Aorta (tissue), 5 donors: ENCODE results near the gene SPATA2L. TPM values are rescaled to one million over a fixed set of nuclear protein-coding genes. Genes with fewer than 3 reads are reported as not detected.
"Not testable (repeated sequence)": the region's sequence is repeated elsewhere in the genome, so short reads cannot be mapped to it uniquely, and the experiment has no call there.

Source experiments
- ATAC-seq: fragments of 200-7000 bp; cut with Tn5 transposase; one replicate; pipeline ENCODE4 v1.9.1; 2022; ENCODE audit warnings: moderate library complexity; ENCODE audit not compliant: low FRiP score
- DNase-seq, 2 donors: peaks; one replicate each; pipeline ENCODE4 v3.0.0-alpha.2; 2020
- H3K27ac ChIP-seq, 2 donors: one replicate each; pipeline ENCODE4 v1.5.1; 2013; ENCODE audit warnings: low read length in 2 of 2, mild to moderate bottlenecking in 2 of 2, moderate library complexity in 2 of 2, control low read depth in 1 of 2, inconsistent platforms in 1 of 2, low read depth in 1 of 2
- H3K27me3 ChIP-seq, 2 donors: one replicate each; pipeline ENCODE4 v1.6.1; 2013; ENCODE audit warnings: control low read depth in 1 of 2, low read length in 1 of 2, mild to moderate bottlenecking in 1 of 2, moderate library complexity in 1 of 2; ENCODE audit not compliant: insufficient read depth in 2 of 2, control insufficient read depth in 1 of 2
- H3K36me3 ChIP-seq, 2 donors: one replicate each; pipeline ENCODE4 v1.6.1; 2013; ENCODE audit warnings: control low read depth in 1 of 2, low read length in 1 of 2, mild to moderate bottlenecking in 1 of 2; ENCODE audit not compliant: insufficient read depth in 2 of 2, control insufficient read depth in 1 of 2
- H3K4me1 ChIP-seq, 2 donors: one replicate each; pipeline ENCODE4 v1.6.1; 2013; ENCODE audit warnings: low read length in 2 of 2, control low read depth in 1 of 2, mild to moderate bottlenecking in 1 of 2, moderate library complexity in 1 of 2; ENCODE audit not compliant: insufficient read depth in 2 of 2, control insufficient read depth in 1 of 2
- H3K4me3 ChIP-seq, 2 donors: one replicate each; pipeline ENCODE4 v1.5.1; 2013; ENCODE audit warnings: low read length in 2 of 2, control low read depth in 1 of 2, mild to moderate bottlenecking in 1 of 2
- H3K9me3 ChIP-seq: one replicate; pipeline ENCODE4 v1.6.1; 2013; ENCODE audit warnings: mild to moderate bottlenecking, low read length; ENCODE audit not compliant: control insufficient read depth
- WGBS, 2 donors: extraction: QIAGEN DNeasy Blood & Tissue Kit; methylation state at CpG; one replicate each; pipeline ENCODE4 v1.1.7; 2013; 5-methylcytosine and 5-hydroxymethylcytosine counted together
- intact Hi-C, 2 donors: fragments of 100-400 bp; cut with DNase I; formaldehyde crosslinking; loops; one replicate each; pipeline versions ENCODE4 v1.14.2 to v1.15.0; 2022
- polyA plus RNA-seq, 2 donors: library from polyadenylated mRNA; stranded (reverse); fragments of 200-250 nt; gene quantifications; one replicate each; pipeline ENCODE4 v1.2.3, GENCODE V29; 2013
- total RNA-seq, 2 donors: library from RNA; stranded (reverse); fragmentation: NEBNext Ultra II Directional; extraction: Animal tissue kit (Norgen Biotek cat#: 25700); gene quantifications; one replicate each; pipeline ENCODE4 v1.2.1, GENCODE V29; 2021
- donor health status: healthy with polysubstance abuse.
- donor health status: Bipolar disorder and iron deficiency.
- donor health status: DM: no; HTN: no; CAD: no.
- donor health status: DM: no; HTN: no; CAD: no.
- donor health status: DM: yes; HTN: yes; CAD: no.

The SPATA2L gene
- total and polyA plus RNA-seq, 4 donors, result 4.9 to 13.4 (median 10.5) TPM

DNA sequence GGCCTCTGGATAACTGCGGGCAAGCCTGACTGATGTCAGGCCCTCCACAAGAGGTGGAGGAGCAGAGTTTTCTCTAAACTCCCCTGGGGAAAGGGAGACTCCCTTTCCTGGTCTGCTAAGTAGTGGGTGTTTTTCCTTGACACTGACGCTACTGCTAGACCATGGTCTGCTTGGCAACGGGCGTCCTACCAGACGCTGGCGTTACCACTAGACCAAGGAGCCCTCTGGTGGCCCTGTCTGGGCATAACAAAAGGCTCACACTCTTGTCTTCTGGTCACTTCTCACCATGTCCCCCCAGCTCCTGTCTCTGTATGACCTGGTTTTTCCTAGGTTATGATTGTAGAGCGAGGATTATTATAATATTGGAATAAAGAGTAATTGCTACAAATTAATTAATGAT, 34.5 kb downstream of the SPATA2L start:
- H3K9me3 ChIP-seq, H3K4me1 ChIP-seq, intact Hi-C loops, H3K27ac ChIP-seq, H3K4me3 ChIP-seq, H3K36me3 ChIP-seq, ATAC-seq, DNase-seq, H3K27me3 ChIP-seq: not testable (repeated sequence)
- 43 to 49% methylated on average over 6 to 7 of the region's 7 CpGs for WGBS, 2 donors

DNA sequence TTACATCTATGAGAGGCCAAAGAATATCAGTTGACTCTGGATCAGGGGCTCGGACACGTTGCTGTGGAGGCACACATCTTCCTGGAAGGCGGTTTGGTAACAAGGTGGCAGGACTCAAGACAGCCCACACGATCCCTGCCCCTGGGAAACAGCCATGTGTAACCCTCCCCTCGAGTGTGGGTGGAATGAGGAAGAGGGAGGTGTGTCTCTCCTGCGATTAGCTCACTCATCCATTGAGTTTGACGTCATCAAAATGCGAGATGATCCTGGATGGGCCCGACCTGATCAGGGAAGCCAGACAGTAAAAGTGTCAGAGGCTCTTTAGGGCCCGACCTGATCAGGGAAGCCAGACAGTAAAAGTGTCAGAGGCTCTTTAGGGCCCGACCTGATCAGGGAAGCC, 37.3 kb downstream of the SPATA2L start:
- H3K27ac ChIP-seq, ATAC-seq, DNase-seq, intact Hi-C loops, H3K4me3 ChIP-seq, H3K27me3 ChIP-seq, H3K4me1 ChIP-seq, H3K9me3 ChIP-seq, H3K36me3 ChIP-seq: not testable (repeated sequence)
- 90 to 92% methylated on average over 10 of the region's 11 CpGs for WGBS, 2 donors

- H3K4me1 ChIP-seq, result peaks cover 0 to 3% of the 10 kb centered on the region in 2 donors
- no peaks in the 10 kb centered on the region for H3K36me3 ChIP-seq
- H3K4me3 ChIP-seq, result no peak overlapping the region
- intact Hi-C loops, result no loop called here
- WGBS, 2 donors, result 95% methylated on average over 9 of the region's 9 CpGs
- DNase-seq (no peak), ATAC-seq (no peak)
- H3K27me3 ChIP-seq, result no peaks in the 10 kb centered on the region
- H3K9me3 ChIP-seq, result no peaks in the 10 kb centered on the region
- H3K27ac ChIP-seq, result no peak overlapping the region
These were observed 40.3 kb downstream of the SPATA2L start for GRCh38 chr16:89661215-89661614.

DNA sequence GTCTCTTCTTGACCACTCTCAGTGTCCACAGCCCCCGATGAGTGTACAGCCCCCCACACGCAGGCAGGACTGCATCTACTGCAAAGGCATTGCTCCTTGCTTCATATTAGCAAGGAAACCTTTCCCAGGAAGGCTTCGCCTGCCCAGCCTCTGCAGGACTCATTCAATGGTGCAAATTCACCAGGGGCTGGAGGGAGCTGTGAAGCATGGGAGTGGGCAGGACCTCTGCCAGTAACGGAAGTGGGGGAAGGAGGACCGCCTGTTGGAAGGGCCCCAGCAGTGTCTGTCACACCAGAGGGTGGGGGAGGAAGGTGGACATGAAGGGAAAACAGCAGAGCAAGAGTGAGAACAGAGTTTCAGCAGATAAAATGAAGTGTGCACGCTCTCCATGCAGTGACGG, 41.4 kb downstream of the SPATA2L start:
- no peak for ATAC-seq
- Histone ChIP-seq H3K4me1 (peaks cover 0 to 3% of the 10 kb centered on the region in 2 donors), H3K36me3 (no peaks in the 10 kb centered on the region), H3K27me3 (no peaks in the 10 kb centered on the region), H3K4me3 (no peak overlapping the region), H3K27ac (no peak overlapping the region), H3K9me3 (no peaks in the 10 kb centered on the region)
- intact Hi-C loops, result no loop called here
- WGBS, 2 donors, result 93 to 94% methylated on average over 7 of the region's 7 CpGs
- no peak for DNase-seq

DNA sequence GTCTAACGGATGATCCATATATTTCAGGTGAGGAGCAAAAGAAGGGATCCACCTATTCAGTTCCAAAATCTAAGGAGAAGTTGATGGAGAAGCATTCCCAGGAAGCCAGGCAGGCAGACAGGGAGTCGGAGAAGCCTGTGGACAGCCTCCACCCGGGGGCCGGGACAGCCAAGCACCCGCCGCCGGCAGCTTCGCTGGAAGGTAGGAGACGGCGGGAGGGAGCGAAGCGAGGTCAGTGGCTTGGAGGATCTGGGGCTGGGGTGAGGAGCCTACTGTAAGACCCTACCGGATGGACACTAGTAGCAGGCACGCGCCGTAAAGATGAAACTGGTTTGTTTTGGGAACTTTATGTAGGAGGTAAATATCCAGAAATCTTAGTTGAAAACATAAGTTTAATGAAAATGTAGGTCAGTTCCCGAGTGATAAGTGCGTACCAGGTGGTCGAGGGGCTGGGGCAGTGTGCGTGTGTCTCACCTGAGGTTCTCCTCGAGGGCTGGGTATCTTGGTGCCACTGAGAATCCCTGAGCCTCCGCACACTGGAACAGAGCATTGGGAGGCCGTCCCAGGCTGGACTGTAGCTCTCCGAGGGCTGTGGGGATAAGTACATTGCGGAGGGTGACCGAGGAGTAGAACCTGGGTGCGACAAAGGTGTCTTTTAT, 43.2 kb downstream of the SPATA2L start:
- Histone ChIP-seq H3K4me3 (peak overlapping the region; percentile 60 to 66), H3K36me3 (no peaks in the 10 kb centered on the region), H3K27ac (no peak overlapping the region), H3K27me3 (no peaks in the 10 kb centered on the region), H3K4me1 (peaks cover 0 to 3% of the 10 kb centered on the region in 2 donors), H3K9me3 (no peaks in the 10 kb centered on the region)
- DNase-seq (no peak), ATAC-seq (no peak)
- intact Hi-C loops, result loop anchor here in 1 of 2 donors (1.0 to 5.0 kb wide), 2 partner anchors 28 to 44 kb away; partner anchors contain the start of genes CDK10 and SPATA2L
- 11 to 12% methylated on average over 27 of the region's 27 CpGs for WGBS, 2 donors

- Histone ChIP-seq H3K36me3 (no peaks in the 10 kb centered on the region), H3K27ac (no peak within 1 kb of the TSS), H3K27me3 (no peaks in the 10 kb centered on the region), H3K4me3 (peak within 1 kb of the TSS; percentile 66 to 70), H3K4me1 (peaks cover 0 to 3% of the 10 kb centered on the region in 2 donors), H3K9me3 (no peaks in the 10 kb centered on the region)
- ATAC-seq (peak; percentile 97), DNase-seq (peak; percentile 93 to 97)
- intact Hi-C loops, result loop anchor here in 1 of 2 donors (1.0 to 5.0 kb wide), 2 partner anchors 29 to 45 kb away; partner anchors contain the start of genes CDK10 and SPATA2L
- 0% methylated on average over 58 to 99 of the region's 99 CpGs for WGBS, 2 donors
These were observed 43.9 kb downstream of the SPATA2L start, which contains the start of the genes CHMP1A and SPATA33 for GRCh38 chr16:89657442-89658220. Gene CHMP1A, minus strand, starts transcription at chr16:89657708. Its CDS starts 120 bp downstream, at chr16:89657588. Gene SPATA33, plus strand, starts transcription at chr16:89657836. Its CDS starts 76 bp downstream, at chr16:89657912.

GRCh38 chr16:89656435-89657121, 44.9 kb downstream of the SPATA2L start:
- 30 to 31% methylated on average over 32 of the region's 32 CpGs for WGBS, 2 donors
- H3K4me3 ChIP-seq, result peak overlapping the region; percentile 66 to 70
- H3K36me3 ChIP-seq, result no peaks in the 10 kb centered on the region
- no peaks in the 10 kb centered on the region for H3K27me3 ChIP-seq
- H3K9me3 ChIP-seq, result no peaks in the 10 kb centered on the region
- H3K27ac ChIP-seq, result no peak overlapping the region
- H3K4me1 ChIP-seq, result peaks cover 0 to 3% of the 10 kb centered on the region in 2 donors
- peak in 1 of 2 donors; percentile 50 for DNase-seq
- ATAC-seq, result peak; percentile 2
- intact Hi-C loops, result loop anchor here in 1 of 2 donors (5.0 kb wide), 1 partner anchor 46 kb away; the partner anchor contains the start of gene SPATA2L

DNA sequence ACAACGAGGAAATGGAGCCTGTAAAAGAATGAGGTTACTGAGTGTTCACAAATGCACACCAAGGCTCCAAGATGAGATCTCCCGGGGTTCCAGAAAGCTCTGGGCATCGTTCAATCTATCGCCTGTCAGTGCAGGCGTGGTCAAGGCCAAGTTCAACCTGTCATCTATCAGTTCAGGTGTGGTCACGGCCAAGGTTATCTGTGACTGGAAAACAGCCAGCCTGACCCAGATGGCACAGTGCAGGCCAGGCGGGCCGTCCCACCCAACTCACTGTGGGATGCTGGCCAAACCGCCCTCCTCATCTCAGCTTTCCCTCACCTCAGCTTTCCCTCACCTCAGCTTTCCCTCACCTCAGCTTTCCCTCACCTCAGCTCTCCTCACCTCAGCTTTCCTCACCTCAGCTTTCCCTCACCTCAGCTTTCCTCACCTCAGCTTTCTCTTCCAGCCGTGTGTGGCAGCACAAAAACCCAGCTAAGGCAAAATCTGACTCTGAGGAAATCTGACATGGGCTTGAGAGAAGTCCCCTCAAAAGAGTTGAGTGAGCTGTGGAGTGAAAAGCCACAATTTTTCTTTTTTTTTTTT, 46.4 kb downstream of the SPATA2L start:
- no peak for ATAC-seq
- WGBS, 2 donors, result 91 to 92% methylated on average over 10 of the region's 10 CpGs
- H3K36me3 ChIP-seq, result no peaks in the 10 kb centered on the region
- intact Hi-C loops, result loop anchor here in 1 of 2 donors (5.0 kb wide), 1 partner anchor 47 kb away; the partner anchor contains the start of gene SPATA2L
- H3K4me3 ChIP-seq, result no peak overlapping the region
- H3K27me3 ChIP-seq, result no peaks in the 10 kb centered on the region
- H3K27ac ChIP-seq, result no peak overlapping the region
- peak in 1 of 2 donors; percentile 19 for DNase-seq
- H3K9me3 ChIP-seq, result no peaks in the 10 kb centered on the region
- peaks cover 0 to 3% of the 10 kb centered on the region in 2 donors for H3K4me1 ChIP-seq
